Measurements from ENCODE around the gene KPNA2. TPM values are rescaled to one million over a fixed set of nuclear protein-coding genes. Genes with fewer than 3 reads are reported as not detected.
"Not testable (repeated sequence)": the region's sequence is repeated elsewhere in the genome, so short reads cannot be mapped to it uniquely, and the experiment has no call there.

KPNA2 gene
- polyA plus RNA-seq, 1 donor (not counting 4 experiments of a cell fraction or from before 2014, with no cell fraction given) = 186 TPM

DNA sequence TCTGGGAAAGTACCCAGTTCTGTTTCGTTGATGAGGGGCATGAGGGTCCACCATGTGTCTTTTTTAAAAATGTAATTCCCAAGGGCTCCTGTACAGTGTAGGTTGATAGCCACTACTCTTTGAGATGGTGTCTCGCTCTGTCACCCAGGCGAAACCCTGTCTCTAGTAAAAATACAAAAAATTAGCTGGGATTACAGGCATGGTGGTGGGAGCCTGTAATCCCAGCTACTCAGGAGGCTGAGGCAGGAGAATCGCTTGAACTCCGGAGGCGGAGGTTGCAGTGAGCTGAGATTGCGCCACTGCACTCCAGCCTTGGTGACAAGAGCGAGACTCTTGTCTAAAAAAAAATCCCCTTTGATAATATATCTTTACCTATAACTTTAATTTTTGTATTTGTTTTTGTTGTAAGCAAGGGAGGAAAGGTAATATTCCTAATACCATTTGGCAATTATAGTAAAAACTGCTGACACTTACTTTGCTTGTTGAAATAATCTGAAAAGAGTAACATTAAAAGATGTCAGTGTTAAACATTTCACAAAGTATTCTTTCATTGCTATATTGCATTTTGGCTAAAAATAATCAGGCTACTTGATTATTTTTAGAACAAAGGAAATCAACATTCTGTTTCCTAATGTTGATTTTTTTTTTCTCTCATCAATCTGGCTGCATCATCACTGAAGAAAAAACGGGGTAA lies 11.8 kb downstream of the KPNA2 start:
- H3K36me3 ChIP-seq (ENCODE audit: control insufficient read depth in 2 of 2, extremely low read depth in 1 of 2, insufficient read depth in 2 of 2, low read length in 2 of 2) = peaks cover 15 to 20% of the 10 kb centered on the region in 2 experiments
- H3K27me3 ChIP-seq (ENCODE audit: control insufficient read depth, extremely low read depth, insufficient read depth, low read length) = no peaks in the 10 kb centered on the region
- no peaks in the 10 kb centered on the region for H4K20me1 ChIP-seq (ENCODE audit: control insufficient read depth, extremely low read depth, insufficient read depth, low read length)
- H3K79me2 ChIP-seq (ENCODE audit: control insufficient read depth, insufficient read depth, low read length) = no peaks in the 10 kb centered on the region
- H3K9me1 ChIP-seq (ENCODE audit: control insufficient read depth, extremely low read depth, insufficient read depth, low read length) = no peaks in the 10 kb centered on the region
- no peak overlapping the region for H3K9ac ChIP-seq (ENCODE audit: control insufficient read depth, extremely low read depth, insufficient read depth, low read length)
- no peaks in the 10 kb centered on the region for H3K9me3 ChIP-seq (ENCODE audit: control insufficient read depth, low read depth, low read length)
- no peak for FAIRE-seq
- DNase-seq (ENCODE audit: low read depth, low spot score) = no peak
- dilution Hi-C loops (cut with MboI; ENCODE audit: extremely low pct_ligation_motif_present, low sequenced_read_pairs) = no loop called here
- TF ChIP-seq EZH2 (IDR thresholded peaks at IDR 0.05; ENCODE audit: low read length) = no peak
- TF ChIP-seq, protein P1, sequence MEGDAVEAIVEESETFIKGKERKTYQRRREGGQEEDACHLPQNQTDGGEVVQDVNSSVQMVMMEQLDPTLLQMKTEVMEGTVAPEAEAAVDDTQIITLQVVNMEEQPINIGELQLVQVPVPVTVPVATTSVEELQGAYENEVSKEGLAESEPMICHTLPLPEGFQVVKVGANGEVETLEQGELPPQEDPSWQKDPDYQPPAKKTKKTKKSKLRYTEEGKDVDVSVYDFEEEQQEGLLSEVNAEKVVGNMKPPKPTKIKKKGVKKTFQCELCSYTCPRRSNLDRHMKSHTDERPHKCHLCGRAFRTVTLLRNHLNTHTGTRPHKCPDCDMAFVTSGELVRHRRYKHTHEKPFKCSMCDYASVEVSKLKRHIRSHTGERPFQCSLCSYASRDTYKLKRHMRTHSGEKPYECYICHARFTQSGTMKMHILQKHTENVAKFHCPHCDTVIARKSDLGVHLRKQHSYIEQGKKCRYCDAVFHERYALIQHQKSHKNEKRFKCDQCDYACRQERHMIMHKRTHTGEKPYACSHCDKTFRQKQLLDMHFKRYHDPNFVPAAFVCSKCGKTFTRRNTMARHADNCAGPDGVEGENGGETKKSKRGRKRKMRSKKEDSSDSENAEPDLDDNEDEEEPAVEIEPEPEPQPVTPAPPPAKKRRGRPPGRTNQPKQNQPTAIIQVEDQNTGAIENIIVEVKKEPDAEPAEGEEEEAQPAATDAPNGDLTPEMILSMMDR (optimal IDR thresholded peaks at IDR 0.05 in 1 of 3, IDR thresholded peaks at IDR 0.05 in 1 of 3, conservative IDR thresholded peaks at IDR 0.05 in 1 of 3; ENCODE audit: extremely low read depth in 1 of 3, insufficient read depth in 2 of 3, low read length in 3 of 3) = no peak
- no peak overlapping the region for H3K4me3 ChIP-seq (ENCODE audit: control insufficient read depth in 2 of 3, extremely low read depth in 1 of 3, insufficient read depth in 2 of 3, low read depth in 1 of 3, low read length in 3 of 3)
- no peak overlapping the region for H2AFZ ChIP-seq (ENCODE audit: control insufficient read depth, low read length)
- H3K27ac ChIP-seq (ENCODE audit: control insufficient read depth, insufficient read depth, low read length) = no peak overlapping the region
- no peaks in the 10 kb centered on the region for H3K4me1 ChIP-seq (ENCODE audit: control insufficient read depth, extremely low read depth, insufficient read depth, low read length)
- no peak overlapping the region for H3K4me2 ChIP-seq (ENCODE audit: control insufficient read depth, extremely low read depth, insufficient read depth, low read depth, low read length)

GRCh38 chr17:68047890-68048542 lies 12.5 kb downstream of the KPNA2 start:
- H3K9me1 ChIP-seq (ENCODE audit: control insufficient read depth, extremely low read depth, insufficient read depth, low read length); H3K79me2 ChIP-seq (ENCODE audit: control insufficient read depth, insufficient read depth, low read length); H3K4me1 ChIP-seq (ENCODE audit: control insufficient read depth, extremely low read depth, insufficient read depth, low read length); H4K20me1 ChIP-seq (ENCODE audit: control insufficient read depth, extremely low read depth, insufficient read depth, low read length); H3K27ac ChIP-seq (ENCODE audit: control insufficient read depth, insufficient read depth, low read length); H3K27me3 ChIP-seq (ENCODE audit: control insufficient read depth, extremely low read depth, insufficient read depth, low read length); H3K9ac ChIP-seq (ENCODE audit: control insufficient read depth, extremely low read depth, insufficient read depth, low read length); H3K9me3 ChIP-seq (ENCODE audit: control insufficient read depth, low read depth, low read length); H3K4me2 ChIP-seq (ENCODE audit: control insufficient read depth, extremely low read depth, insufficient read depth, low read depth, low read length); dilution Hi-C loops (cut with MboI; ENCODE audit: extremely low pct_ligation_motif_present, low sequenced_read_pairs); H3K4me3 ChIP-seq (ENCODE audit: control insufficient read depth in 2 of 3, extremely low read depth in 1 of 3, insufficient read depth in 2 of 3, low read depth in 1 of 3, low read length in 3 of 3); H2AFZ ChIP-seq (ENCODE audit: control insufficient read depth, low read length); DNase-seq (ENCODE audit: low read depth, low spot score): not testable (repeated sequence)
- peak; percentile 9 for FAIRE-seq
- peaks cover 10 to 18% of the 10 kb centered on the region in 2 experiments for H3K36me3 ChIP-seq (ENCODE audit: control insufficient read depth in 2 of 2, extremely low read depth in 1 of 2, insufficient read depth in 2 of 2, low read length in 2 of 2)

All from keratinocyte (primary cell).